Measurements from ENCODE around the gene ADI1.
"Not testable (repeated sequence)": the region's sequence is repeated elsewhere in the genome, so short reads cannot be mapped to it uniquely, and the experiment has no call there.

ADI1 gene

DNA sequence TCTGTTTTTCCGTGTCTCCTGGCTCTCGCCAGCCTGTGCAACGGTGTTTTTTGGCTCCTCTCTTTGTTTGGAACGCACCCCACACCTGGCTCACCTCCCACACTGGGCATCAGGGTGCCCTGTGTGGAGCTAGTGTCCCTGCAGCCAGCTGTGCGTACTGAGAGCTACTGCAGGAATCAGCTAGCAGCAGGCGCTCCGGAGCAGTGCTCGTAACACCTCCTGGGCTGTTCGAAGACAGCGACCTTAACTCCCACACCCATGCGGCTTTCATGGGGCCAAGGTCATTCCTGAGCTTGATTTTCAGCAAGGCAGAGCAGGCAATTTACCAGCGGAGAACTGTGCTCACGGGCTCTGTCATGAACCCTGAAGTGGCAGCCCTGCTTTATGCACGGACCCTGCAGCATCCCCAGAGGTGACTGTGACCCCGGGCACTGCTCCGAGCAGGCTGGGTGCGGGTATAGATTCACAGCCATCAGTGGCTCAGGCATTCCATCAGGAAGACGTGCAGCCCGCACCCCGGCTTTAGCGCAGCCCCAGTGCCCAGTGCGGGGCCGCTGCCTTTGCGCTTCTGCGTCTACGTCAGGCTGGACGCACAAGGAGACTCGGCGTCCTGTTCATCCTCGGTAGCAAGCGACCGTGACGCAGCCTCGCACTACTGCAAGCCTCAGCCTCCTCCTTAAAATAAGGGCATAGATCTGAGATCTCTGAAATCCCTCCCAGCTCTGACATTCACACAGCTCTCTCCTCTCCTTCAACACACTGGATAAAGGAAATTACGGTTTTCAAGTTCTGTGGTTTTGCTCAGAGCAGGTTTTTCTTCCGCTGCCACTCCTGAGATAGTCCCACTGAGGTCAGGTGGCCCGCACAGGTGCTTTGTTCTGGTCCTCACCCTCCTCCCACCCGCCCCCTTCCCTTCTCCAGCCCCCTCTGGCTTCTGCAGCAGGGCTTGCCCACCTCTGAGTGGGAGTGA is 58.2 kb downstream of the ADI1 start:
- DNase-seq, result peak; percentile 25 to 52

DNA sequence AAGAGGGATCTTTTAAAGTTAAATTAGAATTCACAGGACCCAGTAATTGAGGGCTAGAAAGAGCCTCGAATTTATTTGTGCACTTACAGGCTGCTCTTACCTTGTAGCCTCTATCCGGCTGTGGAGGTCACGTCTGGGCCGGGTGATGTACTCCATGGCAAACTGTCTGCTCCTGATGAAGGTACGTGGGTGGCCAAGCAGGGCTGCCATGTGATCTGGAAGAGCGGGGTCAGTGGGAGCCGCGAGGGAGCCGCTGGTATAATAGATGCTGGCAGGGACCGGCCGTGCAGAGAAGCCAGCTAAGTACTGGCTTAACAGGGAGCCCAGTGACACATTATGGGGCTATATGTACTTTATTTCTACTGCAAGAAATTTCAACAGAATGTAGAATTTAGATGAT is 59.2 kb downstream of the ADI1 start:
- DNase-seq, result no peak

DNA sequence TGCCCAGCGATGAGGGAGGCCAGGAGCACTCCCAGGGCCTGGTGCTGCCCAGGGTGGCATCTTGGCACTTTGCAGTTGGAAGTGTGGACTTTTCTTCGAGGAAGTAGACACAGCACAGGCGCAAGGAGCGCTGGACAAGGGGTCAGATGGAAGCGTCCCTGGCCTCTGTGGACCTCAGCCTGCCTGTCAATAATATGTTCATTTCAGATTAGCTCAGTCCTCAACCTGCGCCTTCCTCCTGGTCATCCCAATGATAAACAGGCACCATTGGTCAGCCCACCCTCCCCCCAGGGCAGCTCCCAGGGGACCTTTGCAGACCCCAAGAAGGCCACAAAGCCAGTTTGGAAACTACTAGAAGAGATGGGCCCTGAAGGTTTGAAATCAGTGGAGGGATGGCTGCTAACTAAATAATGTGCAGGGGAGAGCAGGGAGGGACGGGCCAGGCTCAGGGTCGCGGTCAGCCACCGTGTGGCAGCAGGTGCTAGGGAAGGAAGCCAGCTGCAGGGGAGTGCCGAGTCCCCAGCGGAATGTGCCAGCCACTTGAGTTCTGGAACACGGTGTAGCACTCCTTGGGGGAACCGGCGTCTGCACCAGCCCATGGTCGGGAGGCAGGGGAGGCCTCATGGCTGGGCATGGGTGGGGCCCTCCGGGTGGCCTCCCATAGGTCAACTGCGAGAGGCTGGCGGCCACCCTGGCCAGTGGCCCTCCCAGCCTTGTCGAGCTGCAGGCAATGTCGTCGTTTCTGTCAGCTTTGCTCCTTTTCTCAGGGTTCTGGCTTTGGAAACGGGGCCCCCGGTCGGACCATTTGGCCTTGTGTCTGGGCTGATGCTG is 59.9 kb downstream of the ADI1 start:
- no peak for DNase-seq

DNA sequence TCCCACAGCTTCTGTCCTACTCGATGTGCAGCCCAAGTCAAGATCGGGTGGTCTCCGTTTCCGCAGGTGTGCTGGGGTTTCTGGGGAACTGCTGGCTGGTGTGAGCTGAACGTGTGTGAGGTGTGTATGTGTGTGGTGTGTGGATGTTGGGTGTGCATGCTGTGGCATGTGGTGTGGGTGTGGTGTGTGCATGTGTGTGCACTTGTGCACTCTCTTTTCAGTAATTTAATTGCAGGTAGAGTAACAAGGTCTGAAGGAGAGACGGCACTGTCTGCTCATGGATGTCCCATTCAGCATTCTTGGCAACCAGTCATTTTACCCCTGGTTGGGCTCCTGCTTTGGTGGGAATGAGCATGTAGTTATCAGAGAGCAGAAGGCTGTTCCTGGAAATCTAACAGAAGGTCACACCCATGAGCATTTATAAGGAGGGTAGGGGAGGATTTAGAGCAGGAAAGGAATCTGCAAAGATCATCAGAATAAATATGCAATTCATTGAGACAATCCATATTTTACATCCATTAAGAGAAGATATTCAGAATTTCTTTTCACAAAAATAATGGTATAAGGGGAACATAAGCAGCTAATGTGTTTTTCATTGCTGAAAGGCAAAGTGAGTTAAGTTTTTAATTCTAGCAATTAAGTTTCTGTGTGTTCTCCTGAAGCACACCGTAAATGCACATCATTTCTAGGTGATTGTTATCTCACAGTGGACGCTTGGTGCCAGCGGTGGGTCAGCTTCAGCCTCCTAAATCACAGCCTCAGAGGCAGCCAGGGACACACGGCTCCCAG is 60.7 kb downstream of the ADI1 start:
- no peak for DNase-seq

DNA sequence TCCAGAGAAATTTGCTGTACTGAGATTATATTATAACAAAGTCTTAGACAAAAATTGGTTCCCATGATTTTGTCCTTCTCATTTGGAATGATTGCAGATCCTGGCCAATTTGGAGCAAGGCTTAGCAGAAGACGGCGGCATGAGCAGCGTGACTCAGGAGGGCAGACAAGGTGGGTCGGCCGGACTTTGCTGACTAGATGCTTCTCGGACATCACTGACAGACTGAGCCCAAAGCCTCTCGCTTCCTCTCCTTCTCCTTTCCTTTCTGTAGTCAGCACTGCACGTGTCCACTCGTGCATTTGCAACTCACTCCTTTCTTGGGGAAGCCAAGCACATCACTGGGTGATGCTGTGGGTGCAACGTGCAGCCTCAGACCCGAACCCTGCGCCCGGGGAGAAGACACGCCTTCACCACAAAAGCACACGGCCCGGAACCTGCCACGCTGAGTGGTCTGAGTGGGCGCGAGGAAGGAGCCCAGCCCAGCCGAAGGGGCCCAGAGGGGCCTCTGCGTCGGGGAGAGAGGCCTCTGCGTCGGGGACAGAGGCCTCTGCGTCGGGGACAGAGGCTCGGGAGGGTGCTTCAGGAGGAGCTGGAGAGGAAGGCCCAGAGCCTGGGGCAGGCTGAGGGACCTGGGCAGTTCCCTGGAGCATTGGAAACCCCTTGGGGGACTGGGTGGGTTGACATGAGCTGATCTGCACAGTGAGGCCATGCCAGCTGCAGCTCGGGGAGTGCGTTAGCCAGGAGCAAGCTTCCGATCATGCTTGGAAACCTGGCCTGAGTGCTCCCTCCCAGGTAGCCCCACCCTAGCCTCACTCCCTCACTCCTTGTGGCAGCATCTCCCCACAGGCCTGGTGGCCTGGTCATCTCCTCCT is 61.6 kb downstream of the ADI1 start:
- DNase-seq, result no peak

DNA sequence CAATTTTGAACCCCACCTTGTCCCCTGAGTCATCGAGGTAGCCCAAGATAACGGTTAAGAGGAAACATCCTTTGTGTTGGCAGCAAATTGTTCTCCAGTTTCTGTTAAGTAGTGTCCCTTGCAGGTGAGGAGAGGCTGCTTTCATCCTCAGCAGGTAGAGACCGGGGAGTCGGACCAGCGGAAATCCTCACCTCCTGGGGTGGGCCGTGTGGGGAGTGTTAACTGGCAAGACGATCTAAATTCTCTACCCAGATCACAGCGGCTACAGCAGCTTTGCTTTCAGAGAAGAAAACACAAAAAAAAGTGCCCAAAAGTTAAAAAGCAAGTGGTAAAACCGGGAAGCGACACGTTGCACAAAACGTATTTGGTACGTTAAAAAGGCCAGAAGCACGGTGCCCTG is 63.2 kb downstream of the ADI1 start:
- no peak for DNase-seq

DNA sequence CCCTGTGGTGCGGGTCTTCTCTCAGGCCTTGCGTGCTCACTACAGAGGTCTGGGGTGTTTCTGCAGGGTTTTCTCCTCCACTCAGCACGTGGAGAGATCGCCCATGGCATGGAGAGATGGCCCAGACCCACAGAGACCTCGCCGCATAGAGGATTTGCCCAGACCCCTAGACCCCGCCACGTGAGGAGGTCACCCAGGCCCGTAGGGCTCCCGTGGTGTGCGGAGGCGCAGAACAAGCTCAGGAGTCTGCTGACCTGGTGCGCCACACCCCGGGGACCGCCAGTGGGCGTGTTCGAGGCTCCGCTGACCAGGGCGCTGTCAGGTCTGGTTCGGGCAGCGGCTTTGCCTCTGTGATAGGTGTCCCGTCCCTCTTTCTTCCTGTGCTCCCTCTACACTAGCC is 64.5 kb downstream of the ADI1 start:
- no peak for DNase-seq

DNA sequence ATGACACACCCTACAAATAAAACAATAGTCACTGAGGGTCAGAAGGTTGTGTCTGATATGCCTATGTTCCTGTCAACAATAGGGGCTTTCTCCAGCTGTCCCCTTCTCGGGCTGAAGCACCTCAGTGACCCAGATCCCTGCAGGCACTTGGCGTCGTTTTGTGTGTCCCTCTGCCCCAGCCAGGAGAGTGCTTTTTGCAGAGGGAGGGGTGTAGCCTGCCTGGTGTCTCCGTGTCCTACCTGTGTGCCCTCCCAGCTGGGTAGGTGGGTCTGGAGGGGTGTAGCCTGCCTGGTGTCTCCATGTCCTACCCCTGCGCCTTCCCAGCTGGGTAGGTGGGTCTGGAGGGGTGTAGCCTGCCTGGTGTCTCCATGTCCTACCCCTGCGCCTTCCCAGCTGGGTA is 65.3 kb downstream of the ADI1 start:
- not testable (repeated sequence) for DNase-seq

DNA sequence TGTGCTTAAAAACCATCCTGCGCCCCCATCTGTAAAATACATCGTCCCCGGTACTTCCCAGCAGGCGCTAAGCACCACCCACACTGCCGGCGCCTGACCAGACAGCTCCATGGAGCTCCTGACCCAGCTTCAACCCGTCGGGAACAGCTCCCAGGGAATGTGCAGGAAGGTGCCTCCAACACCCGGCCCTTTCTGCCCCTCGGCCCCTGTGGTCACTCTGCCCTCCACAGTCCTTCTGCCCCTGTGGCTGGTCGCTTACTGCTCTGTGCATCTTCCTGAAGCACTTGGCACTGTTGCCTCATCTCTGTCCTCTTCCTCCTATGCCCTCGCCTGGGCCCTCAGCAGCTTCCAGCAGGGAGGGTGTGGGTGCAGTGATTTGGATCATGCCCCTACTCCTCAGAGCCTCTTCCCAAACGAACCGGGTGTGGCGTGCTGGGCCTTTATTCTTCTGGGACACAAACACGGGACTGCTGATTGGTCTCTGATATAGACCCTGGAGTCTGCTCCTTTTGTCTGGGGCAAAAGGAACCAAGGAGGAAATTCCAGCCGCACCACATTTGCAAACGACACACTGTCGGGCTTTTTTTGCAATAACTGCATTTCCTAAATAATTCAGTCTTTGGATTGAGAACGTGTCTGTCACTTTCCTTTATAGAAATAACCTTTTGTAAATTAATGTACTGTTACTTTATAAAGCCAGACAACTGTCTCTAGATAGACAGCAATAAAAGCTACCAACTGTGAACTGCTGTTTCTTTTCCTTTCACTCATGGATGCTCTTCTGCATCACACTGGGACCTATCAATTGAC is 65.9 kb downstream of the ADI1 start:
- no peak for DNase-seq

DNA sequence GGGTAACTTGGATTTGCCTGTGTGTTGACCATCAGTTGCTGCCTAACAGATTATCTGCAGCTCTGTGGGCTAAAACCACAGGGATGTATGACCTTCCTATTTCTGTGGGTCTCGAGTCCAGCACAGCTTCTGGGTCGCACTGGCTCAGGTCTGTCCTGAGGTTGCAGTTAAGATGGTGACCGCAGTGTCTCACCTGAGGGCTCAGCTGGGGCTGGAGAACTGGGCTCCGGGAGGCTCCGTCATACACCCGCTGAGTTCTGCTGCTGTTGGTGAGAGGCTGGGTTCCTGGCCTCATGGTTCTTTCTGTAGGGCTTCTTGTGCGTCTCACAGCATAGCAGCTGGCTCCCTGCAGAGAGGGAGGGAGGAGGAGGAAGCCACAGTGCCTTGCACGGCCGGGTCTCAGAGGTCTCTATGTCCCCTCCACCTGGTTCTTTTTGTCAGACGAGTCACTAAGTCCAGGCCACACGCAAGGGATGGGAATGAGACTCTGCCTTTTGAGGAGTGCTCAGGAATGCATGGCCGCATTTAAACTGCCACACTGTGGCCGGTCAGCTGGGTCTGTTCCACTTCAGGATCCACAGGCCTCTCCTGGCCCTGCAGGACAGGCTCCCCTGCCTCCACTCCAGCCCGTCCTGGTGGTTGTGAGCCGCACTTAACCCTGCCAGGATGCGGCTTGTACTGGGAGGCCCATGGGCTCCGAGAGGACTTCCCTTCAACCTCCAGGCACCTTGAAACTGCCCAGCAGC is 67.2 kb downstream of the ADI1 start:
- no peak for DNase-seq

DNA sequence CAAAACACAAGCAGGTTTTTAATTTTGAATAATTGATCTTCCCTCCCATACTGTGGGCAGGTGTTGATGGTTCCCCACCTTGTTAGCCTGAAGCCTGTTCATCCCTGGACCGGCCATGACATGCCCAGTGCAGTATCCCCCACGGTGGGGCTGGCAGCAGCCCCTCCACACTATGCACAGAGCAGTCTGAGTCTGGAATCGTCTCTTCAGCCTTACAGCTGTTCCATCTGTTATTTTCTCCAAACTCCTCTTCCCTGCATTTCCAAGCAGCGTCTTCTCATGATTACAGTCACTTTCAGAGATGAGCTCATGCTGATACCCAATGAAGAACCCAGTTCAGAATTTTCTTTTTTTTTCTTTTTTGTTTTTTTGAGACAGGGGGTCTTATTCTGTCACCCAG is 68.2 kb downstream of the ADI1 start:
- DNase-seq, result peak in 1 of 2 experiments; percentile 58

DNA sequence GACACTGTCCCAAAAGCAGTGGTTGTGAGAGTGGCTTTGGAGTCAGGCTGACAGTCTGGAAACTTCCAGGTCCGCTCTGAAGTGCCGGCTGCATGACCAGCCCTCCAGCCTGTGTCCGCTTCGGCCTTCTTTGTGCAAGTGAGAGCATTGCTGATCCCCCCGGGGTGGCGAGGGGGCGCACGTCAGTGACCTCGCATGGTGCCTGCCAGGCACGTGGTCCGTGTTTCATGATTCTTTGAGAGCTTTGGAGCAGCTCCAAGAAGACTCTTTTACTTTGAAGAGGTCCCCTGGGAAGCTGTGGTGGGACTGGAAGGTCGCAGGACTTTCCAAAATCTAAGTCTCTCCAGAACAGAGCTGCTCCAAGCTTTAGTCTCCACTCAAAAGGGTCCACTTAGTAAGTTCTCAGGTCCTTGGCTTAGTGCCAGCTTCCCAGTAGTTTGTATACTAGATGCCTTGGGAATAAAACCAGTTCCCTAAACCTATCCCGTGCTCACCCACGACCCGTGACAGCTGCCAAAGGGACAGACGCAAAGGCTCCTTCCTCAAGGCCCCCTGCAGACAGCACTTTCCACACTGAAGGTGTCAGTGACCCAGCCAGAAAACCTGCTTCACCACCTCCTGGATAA is 68.8 kb downstream of the ADI1 start:
- DNase-seq, result peak in 1 of 2 experiments; percentile 50

DNA sequence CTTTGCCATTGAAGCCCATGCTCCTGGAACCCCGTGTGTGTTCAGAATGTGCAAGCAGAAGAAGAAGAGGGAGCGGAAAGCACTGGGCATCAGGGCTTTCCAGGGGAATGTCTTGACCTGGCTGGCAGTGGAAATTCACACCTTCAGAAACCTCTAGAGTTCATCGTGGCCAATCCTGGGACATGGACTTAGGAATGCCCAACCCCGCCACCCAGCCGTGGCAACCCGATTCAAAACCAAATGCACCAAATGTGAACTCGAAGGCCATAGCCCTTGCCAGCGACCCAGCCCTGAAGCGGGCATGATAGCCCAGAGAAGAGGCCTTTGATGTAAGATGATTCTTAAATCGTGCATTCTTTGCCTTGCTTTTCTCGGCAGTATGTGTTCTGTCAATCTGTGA is 69.4 kb downstream of the ADI1 start:
- DNase-seq, result no peak

DNA sequence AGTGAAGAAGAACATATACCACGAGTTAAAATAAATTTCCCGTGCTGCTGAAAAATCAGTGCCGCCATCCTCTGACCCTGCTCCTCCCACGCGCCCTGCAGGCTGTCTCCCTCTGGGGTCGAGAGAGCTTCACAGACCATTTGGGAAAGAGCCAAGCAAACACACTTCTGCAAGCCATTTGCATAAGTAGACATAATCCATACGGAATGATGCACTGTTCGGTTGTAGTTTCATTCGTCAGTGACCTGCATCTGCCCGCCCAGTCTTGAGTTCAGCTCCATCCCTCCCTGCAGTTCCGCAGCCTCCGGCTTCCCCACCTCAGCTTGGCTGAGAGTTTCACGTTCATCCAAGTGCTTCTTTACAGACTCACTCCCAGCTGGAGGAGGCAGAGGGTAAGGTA is 70.2 kb downstream of the ADI1 start:
- DNase-seq, result no peak

DNA sequence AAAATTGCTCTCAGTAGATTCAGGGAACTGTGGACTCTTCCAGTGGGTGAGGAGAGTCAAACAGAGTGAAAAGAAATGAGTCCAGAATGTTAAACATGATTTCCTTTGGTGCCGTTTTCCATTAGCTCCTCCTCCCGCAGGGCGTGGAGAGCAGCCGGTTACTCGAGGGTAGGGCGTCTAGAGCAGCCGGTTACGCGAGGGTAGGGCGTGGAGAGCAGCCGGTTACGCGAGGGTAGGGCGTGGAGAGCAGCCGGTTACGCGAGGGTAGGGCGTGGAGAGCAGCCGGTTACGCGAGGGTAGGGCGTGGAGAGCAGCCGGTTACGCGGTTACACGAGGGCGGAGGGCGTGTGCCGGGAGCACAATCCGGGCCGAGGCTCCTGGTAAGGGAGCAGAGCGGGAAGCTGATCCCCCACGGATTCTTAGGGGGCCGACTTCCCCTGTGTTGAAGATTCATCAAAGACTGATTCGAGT is 70.9 kb downstream of the ADI1 start:
- not testable (repeated sequence) for DNase-seq

DNA sequence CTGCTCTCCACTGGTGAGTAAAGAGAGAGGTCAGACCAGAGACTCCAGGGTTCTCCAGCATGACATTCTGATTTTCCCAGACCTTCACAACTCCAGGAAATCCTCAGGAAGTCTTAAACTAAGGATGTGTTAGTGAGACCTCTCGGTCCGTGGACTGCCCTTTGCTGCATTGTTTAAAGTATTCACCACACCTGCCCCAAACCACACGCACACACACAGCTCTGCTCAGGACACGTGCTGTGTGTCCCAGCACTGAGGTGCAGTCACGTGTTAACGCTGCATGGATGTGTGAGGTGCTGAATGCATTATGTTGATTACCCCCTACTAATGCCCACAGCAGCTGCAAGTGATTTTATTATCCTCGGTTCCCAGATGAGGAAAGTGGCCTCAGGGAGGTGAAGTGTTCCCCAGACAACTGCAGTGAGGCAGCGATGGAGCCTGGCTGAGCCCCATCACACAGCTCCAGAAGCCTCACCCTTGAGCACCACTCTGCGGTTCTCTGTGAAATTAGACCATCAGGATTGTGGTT is 71.5 kb downstream of the ADI1 start:
- DNase-seq, result no peak

All from NCI-H2081 (cell line).